ENCODE data around the gene ZSCAN22.

DNA sequence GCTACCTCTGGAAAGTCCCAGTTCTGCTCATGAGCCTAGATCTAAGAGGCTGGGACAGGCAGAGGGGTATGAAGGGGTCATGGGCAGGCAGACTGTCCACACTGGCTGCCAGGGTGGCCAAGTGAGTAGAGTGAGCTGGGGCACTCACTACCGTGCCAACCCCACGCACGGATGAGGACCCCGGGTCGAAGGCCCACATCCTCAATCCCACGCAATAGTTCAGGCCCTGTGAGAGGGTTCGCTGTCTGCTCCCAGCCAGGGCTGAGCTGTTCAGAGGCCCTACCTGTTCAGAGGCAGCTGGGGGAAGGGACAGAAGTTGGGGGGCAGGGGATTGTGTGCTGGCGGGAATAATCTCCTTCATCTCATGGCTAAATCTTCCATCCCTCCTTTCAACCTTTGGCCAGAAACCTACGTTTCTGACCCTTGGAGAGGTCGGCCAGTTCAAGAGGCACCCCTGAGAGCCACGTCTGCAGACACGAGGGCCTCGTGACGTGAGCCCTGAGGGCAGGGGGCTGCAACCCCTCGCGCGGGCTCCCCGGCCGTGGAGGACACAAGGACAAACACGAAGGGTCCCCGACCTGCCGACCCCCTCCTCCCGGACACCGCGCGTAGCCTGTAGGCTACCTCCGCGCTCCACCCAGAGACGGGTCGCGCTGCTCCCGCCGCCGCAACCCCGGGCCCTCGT is 59.2 kb downstream of the ZSCAN22 start:
- TF ChIP-seq TCF12 (IDR thresholded peaks at IDR 0.05; ENCODE audit: low read depth) = no peak
- TF ChIP-seq EP300 (IDR thresholded peaks at IDR 0.05; ENCODE audit: borderline replicate concordance) = no peak
- no peak for TF ChIP-seq CEBPB (IDR thresholded peaks at IDR 0.05)
- TF ChIP-seq, protein P1, sequence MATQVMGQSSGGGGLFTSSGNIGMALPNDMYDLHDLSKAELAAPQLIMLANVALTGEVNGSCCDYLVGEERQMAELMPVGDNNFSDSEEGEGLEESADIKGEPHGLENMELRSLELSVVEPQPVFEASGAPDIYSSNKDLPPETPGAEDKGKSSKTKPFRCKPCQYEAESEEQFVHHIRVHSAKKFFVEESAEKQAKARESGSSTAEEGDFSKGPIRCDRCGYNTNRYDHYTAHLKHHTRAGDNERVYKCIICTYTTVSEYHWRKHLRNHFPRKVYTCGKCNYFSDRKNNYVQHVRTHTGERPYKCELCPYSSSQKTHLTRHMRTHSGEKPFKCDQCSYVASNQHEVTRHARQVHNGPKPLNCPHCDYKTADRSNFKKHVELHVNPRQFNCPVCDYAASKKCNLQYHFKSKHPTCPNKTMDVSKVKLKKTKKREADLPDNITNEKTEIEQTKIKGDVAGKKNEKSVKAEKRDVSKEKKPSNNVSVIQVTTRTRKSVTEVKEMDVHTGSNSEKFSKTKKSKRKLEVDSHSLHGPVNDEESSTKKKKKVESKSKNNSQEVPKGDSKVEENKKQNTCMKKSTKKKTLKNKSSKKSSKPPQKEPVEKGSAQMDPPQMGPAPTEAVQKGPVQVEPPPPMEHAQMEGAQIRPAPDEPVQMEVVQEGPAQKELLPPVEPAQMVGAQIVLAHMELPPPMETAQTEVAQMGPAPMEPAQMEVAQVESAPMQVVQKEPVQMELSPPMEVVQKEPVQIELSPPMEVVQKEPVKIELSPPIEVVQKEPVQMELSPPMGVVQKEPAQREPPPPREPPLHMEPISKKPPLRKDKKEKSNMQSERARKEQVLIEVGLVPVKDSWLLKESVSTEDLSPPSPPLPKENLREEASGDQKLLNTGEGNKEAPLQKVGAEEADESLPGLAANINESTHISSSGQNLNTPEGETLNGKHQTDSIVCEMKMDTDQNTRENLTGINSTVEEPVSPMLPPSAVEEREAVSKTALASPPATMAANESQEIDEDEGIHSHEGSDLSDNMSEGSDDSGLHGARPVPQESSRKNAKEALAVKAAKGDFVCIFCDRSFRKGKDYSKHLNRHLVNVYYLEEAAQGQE (IDR thresholded peaks at IDR 0.05; ENCODE audit: low read depth) = no peak
